HG03139 (cell line): ENCODE data around the gene IQCK.

ENCODE experiments used
- ATAC-seq: cut with Tn5 transposase; IDR thresholded peaks from one replicate; pipeline ENCODE4 v1.9.1; 2021; ENCODE audit not compliant: unreplicated experiment

IQCK gene

GRCh38 chr16:19753815-19754643, 36.0 kb downstream of the IQCK start:
- ATAC-seq: no peak

GRCh38 chr16:19754644-19755036, 36.6 kb downstream of the IQCK start:
- no peak for ATAC-seq

- ATAC-seq: no peak
These were observed 37.2 kb downstream of the IQCK start for GRCh38 chr16:19755268-19755667.

- no peak for ATAC-seq
These were observed 39.0 kb downstream of the IQCK start for GRCh38 chr16:19757026-19757425.

GRCh38 chr16:19757762-19758595, 39.9 kb downstream of the IQCK start:
- ATAC-seq: no peak

- ATAC-seq: no peak
These were observed 42.4 kb downstream of the IQCK start for GRCh38 chr16:19760356-19761060.

- no peak for ATAC-seq
These were observed 47.9 kb downstream of the IQCK start for GRCh38 chr16:19765860-19766553.

- no peak for ATAC-seq
These were observed 48.4 kb downstream of the IQCK start for GRCh38 chr16:19766554-19766884.

- ATAC-seq: no peak
These were observed 48.9 kb downstream of the IQCK start for GRCh38 chr16:19766988-19767387.

GRCh38 chr16:19767497-19767896, 49.4 kb downstream of the IQCK start:
- no peak for ATAC-seq

GRCh38 chr16:19769239-19769638, 51.2 kb downstream of the IQCK start:
- ATAC-seq: no peak

- no peak for ATAC-seq
These were observed 53.0 kb downstream of the IQCK start for GRCh38 chr16:19771040-19771439.

- ATAC-seq: no peak
These were observed 53.7 kb downstream of the IQCK start for GRCh38 chr16:19771796-19772195.

- ATAC-seq: no peak
These were observed 56.0 kb downstream of the IQCK start for GRCh38 chr16:19774024-19774423.

GRCh38 chr16:19776147-19776546, 58.1 kb downstream of the IQCK start:
- ATAC-seq: no peak

- no peak for ATAC-seq
These were observed 58.5 kb downstream of the IQCK start for GRCh38 chr16:19776565-19776964.

- no peak for ATAC-seq
These were observed 62.2 kb downstream of the IQCK start for GRCh38 chr16:19780321-19780720.

- ATAC-seq: no peak
These were observed 63.2 kb downstream of the IQCK start for GRCh38 chr16:19781226-19781625.

- ATAC-seq: no peak
These were observed 65.5 kb downstream of the IQCK start for GRCh38 chr16:19783363-19784182.

GRCh38 chr16:19784183-19784736, 66.2 kb downstream of the IQCK start:
- no peak for ATAC-seq
